Motor neuron (in vitro differentiated cells): ENCODE results near the gene NR1H4. TPM values are rescaled to one million over a fixed set of nuclear protein-coding genes. Genes with fewer than 3 reads are reported as not detected.
A peak's percentile ranks its signal among the peaks of the same experiment; 100 is the strongest.

Source experiments
- ATAC-seq, 8 experiments: fragments of 200-7000 bp; cut with Tn5 transposase; replicated peaks in 6 of 8; 2 replicates each; pipeline ENCODE4 v1.8.0; 2021; ENCODE audit warnings: mild to moderate bottlenecking in 8 of 8, moderate library complexity in 8 of 8
- H3K27ac ChIP-seq, 2 donors: fragments of 250-450 bp; sonication (Bioruptor Pico); 2 replicates each; pipeline ENCODE4 v1.9.0; 2021; ENCODE audit warnings: antibody characterized with exemption in 2 of 2, mild to moderate bottlenecking in 2 of 2, moderate library complexity in 1 of 2
- H3K4me1 ChIP-seq, 2 donors: fragments of 250-450 bp; sonication (Bioruptor Pico); replicated peaks in 1 of 2; 2 replicates each; pipeline ENCODE4 v1.6.1; 2021; ENCODE audit warnings: antibody characterized with exemption in 2 of 2, mild to moderate bottlenecking in 2 of 2, moderate library complexity in 1 of 2
- H3K4me3 ChIP-seq, 5 donors: fragments of 250-450 bp; sonication (Bioruptor Pico); 2 replicates each; pipeline ENCODE4 v1.9.0; 2021; ENCODE audit warnings: antibody characterized with exemption in 5 of 5, mild to moderate bottlenecking in 5 of 5, moderate library complexity in 4 of 5
- WGBS, 10 experiments: fragments of 450-650 bp; shearing (Covaris generic); methylation state at CpG; one replicate each; pipeline ENCODE4 v1.0.0; 2022; 5-methylcytosine and 5-hydroxymethylcytosine counted together
- in situ Hi-C, 9 experiments: fragments of 400-800 bp; cut with MboI; loops; one replicate each; pipeline ENCODE4 v1.15.0; 2021; ENCODE audit warnings: low sequenced_read_pairs in 9 of 9, low pct_unique_long_range_greater_than_20kb in 2 of 9; ENCODE audit not compliant: unreplicated experiment in 9 of 9
- total RNA-seq, 8 experiments: library from RNA; unstranded; fragments of 300-600 nt; gene quantifications; 2 replicates each; pipeline versions ENCODE4 v1.2.3 to v1.2.4, GENCODE V29; 2022

The NR1H4 gene
- total RNA-seq, 8 experiments from 2014 or later = 0.05 to 6.1 (median 1.00) TPM; not detected in 5

- Histone ChIP-seq H3K27ac (no peak overlapping the region), H3K4me1 (peaks cover 0 to 5% of the 10 kb centered on the region in 2 donors), H3K4me3 (no peak overlapping the region)
- peak in 1 of 8 experiments; percentile 33 for ATAC-seq
- 11 to 100% (median 42%) methylated on average over 1 of the region's 1 CpG; no CpG with 5 or more reads in 2 of the 10 experiments for WGBS, 10 experiments
- in situ Hi-C loops = no loop called here
Measured at GRCh38 chr12:100448656-100449055, 25.0 kb upstream of the NR1H4 start.

- Histone ChIP-seq H3K4me3 (no peak overlapping the region), H3K27ac (no peak overlapping the region), H3K4me1 (peaks cover 0 to 5% of the 10 kb centered on the region in 2 donors)
- in situ Hi-C loops = no loop called here
- ATAC-seq = peak in 2 of 8 experiments; percentile 11 to 61
- 23 to 100% (median 78%) methylated on average over 1 to 3 of the region's 3 CpGs for WGBS, 10 experiments
Measured at GRCh38 chr12:100450735-100451134, 22.9 kb upstream of the NR1H4 start.

- no peak overlapping the region for H3K27ac ChIP-seq
- no peak for ATAC-seq
Measured at GRCh38 chr12:100453951-100454350, 19.7 kb upstream of the NR1H4 start.

GRCh38 chr12:100455896-100456295 is 17.8 kb upstream of the NR1H4 start:
- no peak overlapping the region for H3K27ac ChIP-seq
- 54 to 100% (median 90%) methylated on average over 2 to 3 of the region's 3 CpGs; no CpG with 5 or more reads in 1 of the 10 experiments for WGBS, 10 experiments
- ATAC-seq = no peak
- in situ Hi-C loops = no loop called here
- no peak overlapping the region for H3K4me3 ChIP-seq
- H3K4me1 ChIP-seq = peaks cover 4 to 7% of the 10 kb centered on the region in 2 donors

More at GRCh38 chr12:100453951-100454350, 19.7 kb upstream of the NR1H4 start:
- H3K4me1 ChIP-seq = no peaks in the 10 kb centered on the region
- H3K4me3 ChIP-seq = no peak overlapping the region
- in situ Hi-C loops = no loop called here
- WGBS, 10 experiments = 0 to 89% (median 57%) methylated on average over 1 to 3 of the region's 3 CpGs; no CpG with 5 or more reads in 3 of the 10 experiments

GRCh38 chr12:100458191-100458590 is 15.5 kb upstream of the NR1H4 start:
- Histone ChIP-seq H3K4me3 (no peak overlapping the region), H3K27ac (no peak overlapping the region), H3K4me1 (peaks cover 4 to 7% of the 10 kb centered on the region in 2 donors)
- no peak for ATAC-seq
- 15 to 90% (median 70%) methylated on average over 1 to 4 of the region's 4 CpGs; no CpG with 5 or more reads in 1 of the 10 experiments for WGBS, 10 experiments
- in situ Hi-C loops = no loop called here

GRCh38 chr12:100460702-100461101 is 13.0 kb upstream of the NR1H4 start:
- in situ Hi-C loops = no loop called here
- peak overlapping the region in 1 of 2 donors; percentile 9 for H3K27ac ChIP-seq
- peaks cover 4 to 7% of the 10 kb centered on the region in 2 donors for H3K4me1 ChIP-seq
- H3K4me3 ChIP-seq = no peak overlapping the region
- WGBS, 10 experiments = 31 to 100% (median 100%) methylated on average over 1 to 3 of the region's 3 CpGs; no CpG with 5 or more reads in 3 of the 10 experiments
- ATAC-seq = no peak

GRCh38 chr12:100461330-100461973 is 12.2 kb upstream of the NR1H4 start:
- H3K4me1 ChIP-seq = peaks cover 4 to 7% of the 10 kb centered on the region in 2 donors
- 63 to 100% (median 100%) methylated on average over 1 of the region's 1 CpG; no CpG with 5 or more reads in 3 of the 10 experiments for WGBS, 10 experiments
- no peak overlapping the region for H3K27ac ChIP-seq
- in situ Hi-C loops = no loop called here
- ATAC-seq = no peak
- no peak overlapping the region for H3K4me3 ChIP-seq

GRCh38 chr12:100463661-100464060 is 10.0 kb upstream of the NR1H4 start:
- no peak for ATAC-seq
- Histone ChIP-seq H3K27ac (no peak overlapping the region), H3K4me1 (peaks cover 4 to 7% of the 10 kb centered on the region in 2 donors), H3K4me3 (no peak overlapping the region)
- in situ Hi-C loops = no loop called here
- WGBS, 10 experiments = 50 to 80% (median 60%) methylated on average over 1 of the region's 1 CpG; no CpG with 5 or more reads in 3 of the 10 experiments

GRCh38 chr12:100464529-100464928 is 9.1 kb upstream of the NR1H4 start:
- in situ Hi-C loops = no loop called here
- Histone ChIP-seq H3K4me3 (no peak overlapping the region), H3K4me1 (peaks cover 4 to 7% of the 10 kb centered on the region in 2 donors), H3K27ac (no peak overlapping the region)
- WGBS, 10 experiments = 60 to 100% (median 85%) methylated on average over 1 of the region's 1 CpG; no CpG with 5 or more reads in 2 of the 10 experiments
- no peak for ATAC-seq

- in situ Hi-C loops = no loop called here
- H3K4me3 ChIP-seq = no peak overlapping the region
- H3K4me1 ChIP-seq = no peaks in the 10 kb centered on the region
- no peak for ATAC-seq
- no peak overlapping the region for H3K27ac ChIP-seq
Measured at GRCh38 chr12:100468126-100468525, 5.5 kb upstream of the NR1H4 start.

GRCh38 chr12:100472325-100472724 is 1.3 kb upstream of the NR1H4 start:
- in situ Hi-C loops = no loop called here

GRCh38 chr12:100473050-100473715 is 483 bp upstream of the NR1H4 start:
- 20 to 89% (median 50%) methylated on average over 1 to 3 of the region's 3 CpGs for WGBS, 10 experiments
- Histone ChIP-seq H3K4me1 (no peaks in the 10 kb centered on the region), H3K27ac (no peak overlapping the region), H3K4me3 (no peak overlapping the region)
- in situ Hi-C loops = no loop called here
- ATAC-seq = no peak

More at GRCh38 chr12:100472325-100472724, 1.3 kb upstream of the NR1H4 start:
- Histone ChIP-seq H3K4me3 (no peak overlapping the region), H3K4me1 (no peaks in the 10 kb centered on the region), H3K27ac (no peak overlapping the region)
- ATAC-seq = no peak
- 48 to 100% (median 75%) methylated on average over 1 to 2 of the region's 2 CpGs; no CpG with 5 or more reads in 4 of the 10 experiments for WGBS, 10 experiments

GRCh38 chr12:100474617-100475016 is 951 bp downstream of the NR1H4 start:
- no peak for ATAC-seq
- H3K4me3 ChIP-seq = no peak overlapping the region
- no peak overlapping the region for H3K27ac ChIP-seq
- 0 to 90% (median 49%) methylated on average over 1 of the region's 1 CpG; no CpG with 5 or more reads in 2 of the 10 experiments for WGBS, 10 experiments
- H3K4me1 ChIP-seq = no peaks in the 10 kb centered on the region
- in situ Hi-C loops = no loop called here
